GM12872 (cell line): ENCODE results near the gene WNK2.

Experiments used
- TF ChIP-seq, protein P1 (sequence below): IDR thresholded peaks from 3 replicates; pipeline ENCODE4 v1.5.1; 2011; ENCODE audit warnings: low read depth, mild to moderate bottlenecking, low read length, moderate library complexity; ENCODE audit not compliant: insufficient read depth

WNK2 gene

DNA sequence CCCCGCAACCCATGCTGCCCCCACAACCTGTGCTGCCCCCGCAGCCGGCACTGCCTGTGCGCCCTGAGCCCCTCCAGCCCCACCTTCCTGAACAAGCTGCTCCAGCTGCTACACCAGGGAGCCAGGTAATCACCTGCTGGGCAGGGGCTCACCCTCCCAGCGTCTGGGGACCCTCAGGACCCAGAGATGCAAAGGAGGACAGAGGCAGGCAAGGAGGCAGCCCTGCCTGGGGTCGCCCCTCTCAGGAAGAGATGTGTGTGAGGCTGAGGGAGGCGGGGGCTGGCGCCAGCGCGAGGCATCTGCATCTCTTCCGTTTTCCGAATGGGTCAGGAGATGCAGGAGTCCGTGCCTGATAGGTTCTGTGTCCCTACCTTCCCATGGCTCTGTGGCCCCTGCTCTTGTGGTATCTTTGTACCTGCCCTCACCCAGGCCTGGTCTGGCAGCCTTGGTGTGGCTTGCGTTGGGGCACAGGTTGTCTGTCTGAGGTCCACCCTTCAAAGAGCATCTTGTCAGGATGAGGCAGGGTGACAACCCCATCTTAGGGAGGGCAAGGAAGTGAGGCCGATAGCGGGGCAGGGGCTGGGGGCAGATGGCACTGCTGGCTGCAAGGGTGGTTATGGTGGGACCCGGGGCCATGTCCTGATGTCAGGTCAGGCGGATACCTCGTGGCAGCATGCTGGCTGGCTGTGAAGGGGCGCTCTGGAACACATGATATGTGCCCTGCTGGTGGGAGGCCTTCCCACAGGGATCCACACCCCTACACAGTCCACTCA is 75.7 kb downstream of the WNK2 start:
- TF ChIP-seq, protein P1, sequence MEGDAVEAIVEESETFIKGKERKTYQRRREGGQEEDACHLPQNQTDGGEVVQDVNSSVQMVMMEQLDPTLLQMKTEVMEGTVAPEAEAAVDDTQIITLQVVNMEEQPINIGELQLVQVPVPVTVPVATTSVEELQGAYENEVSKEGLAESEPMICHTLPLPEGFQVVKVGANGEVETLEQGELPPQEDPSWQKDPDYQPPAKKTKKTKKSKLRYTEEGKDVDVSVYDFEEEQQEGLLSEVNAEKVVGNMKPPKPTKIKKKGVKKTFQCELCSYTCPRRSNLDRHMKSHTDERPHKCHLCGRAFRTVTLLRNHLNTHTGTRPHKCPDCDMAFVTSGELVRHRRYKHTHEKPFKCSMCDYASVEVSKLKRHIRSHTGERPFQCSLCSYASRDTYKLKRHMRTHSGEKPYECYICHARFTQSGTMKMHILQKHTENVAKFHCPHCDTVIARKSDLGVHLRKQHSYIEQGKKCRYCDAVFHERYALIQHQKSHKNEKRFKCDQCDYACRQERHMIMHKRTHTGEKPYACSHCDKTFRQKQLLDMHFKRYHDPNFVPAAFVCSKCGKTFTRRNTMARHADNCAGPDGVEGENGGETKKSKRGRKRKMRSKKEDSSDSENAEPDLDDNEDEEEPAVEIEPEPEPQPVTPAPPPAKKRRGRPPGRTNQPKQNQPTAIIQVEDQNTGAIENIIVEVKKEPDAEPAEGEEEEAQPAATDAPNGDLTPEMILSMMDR, result no peak

DNA sequence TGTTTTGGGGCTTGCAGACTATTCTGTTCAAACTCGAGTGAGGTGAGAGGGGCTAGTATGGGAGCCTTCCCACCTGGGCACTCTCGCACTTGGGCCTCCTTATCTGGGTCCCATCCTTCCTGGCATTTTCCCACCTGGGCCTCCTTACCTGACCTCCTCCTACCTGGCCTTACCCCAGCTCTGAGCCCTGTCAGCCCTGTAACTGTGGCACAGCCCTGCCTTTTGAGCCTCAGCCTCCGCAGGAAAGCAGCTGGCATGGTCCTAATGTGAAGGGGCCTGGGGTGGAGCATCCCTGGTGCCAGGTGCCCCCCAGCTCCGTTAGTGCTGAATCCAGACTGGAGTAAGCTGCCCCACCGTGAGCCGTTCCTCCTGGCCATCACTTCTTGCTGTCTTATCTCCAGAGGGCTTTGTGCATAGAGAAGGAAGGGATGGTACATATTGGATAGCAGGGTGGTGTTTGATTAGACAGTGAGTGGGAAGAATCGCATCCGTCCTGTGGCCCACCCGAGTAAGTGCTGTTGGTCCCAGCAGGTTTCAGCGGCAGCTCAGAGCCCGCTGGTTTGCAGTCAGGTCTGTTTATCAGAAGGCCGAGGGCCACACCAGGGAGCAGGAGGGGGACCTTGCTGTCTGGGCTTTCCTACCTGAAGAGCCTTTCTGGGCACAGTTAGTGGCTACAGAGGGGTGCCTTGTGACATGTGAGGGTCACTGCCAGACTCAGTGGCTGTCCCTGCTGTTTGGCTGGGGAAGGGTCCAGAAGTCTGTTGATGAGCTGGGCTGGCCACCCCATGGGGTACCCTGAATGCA is 76.5 kb downstream of the WNK2 start:
- TF ChIP-seq, protein P1, result no peak

DNA sequence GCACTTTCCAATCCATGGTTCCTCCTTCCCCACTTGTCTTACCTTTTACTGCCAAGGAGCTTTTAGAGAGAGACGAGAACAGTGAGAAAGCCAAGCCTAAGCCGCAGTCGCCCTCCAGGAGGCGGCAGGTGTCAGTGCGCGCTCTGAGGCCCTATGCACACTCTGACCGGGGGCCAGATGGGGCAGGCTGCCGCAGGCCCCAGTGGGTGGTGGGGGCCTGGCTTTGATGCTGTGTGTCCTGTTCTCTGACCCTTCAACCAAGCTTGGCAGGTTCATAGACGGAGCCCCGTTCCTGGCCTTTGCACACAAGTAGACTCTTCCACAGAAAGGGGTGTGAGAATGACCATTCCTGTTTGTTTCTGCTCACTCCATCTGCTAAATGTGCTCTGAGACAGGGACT is 77.3 kb downstream of the WNK2 start:
- TF ChIP-seq, protein P1, result no peak

DNA sequence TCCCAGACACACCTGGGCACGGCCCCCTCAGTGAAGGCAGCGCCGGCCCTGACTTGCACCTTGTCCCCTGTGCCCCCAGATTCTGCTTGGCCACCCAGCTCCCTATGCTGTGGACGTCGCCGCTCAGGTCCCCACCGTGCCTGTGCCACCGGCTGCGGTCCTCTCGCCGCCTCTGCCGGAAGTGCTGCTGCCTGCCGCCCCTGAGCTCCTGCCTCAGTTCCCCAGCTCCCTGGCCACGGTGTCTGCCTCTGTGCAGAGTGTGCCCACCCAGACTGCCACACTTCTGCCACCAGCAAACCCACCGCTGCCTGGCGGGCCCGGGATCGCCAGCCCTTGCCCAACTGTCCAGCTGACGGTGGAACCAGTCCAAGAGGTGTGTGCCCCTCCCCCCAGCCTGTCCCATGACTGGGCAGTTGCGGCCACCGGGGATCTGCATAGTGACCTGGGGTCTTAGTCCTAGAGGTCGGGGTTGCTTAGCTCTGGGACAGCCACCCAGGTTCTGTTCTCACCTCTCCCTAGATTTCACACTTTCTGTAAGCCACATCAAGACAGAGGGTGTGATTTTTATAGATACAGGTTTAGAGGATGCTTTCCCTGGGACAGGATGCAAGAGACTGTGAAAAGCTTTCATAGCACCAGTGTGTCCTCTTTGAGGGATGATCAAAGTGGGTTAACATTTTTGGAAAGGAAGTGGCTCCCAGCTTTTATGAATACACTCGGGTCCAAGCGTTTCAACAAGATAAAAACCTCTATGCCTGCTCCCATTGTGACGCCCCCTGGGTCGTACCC is 78.0 kb downstream of the WNK2 start:
- TF ChIP-seq, protein P1, result no peak

DNA sequence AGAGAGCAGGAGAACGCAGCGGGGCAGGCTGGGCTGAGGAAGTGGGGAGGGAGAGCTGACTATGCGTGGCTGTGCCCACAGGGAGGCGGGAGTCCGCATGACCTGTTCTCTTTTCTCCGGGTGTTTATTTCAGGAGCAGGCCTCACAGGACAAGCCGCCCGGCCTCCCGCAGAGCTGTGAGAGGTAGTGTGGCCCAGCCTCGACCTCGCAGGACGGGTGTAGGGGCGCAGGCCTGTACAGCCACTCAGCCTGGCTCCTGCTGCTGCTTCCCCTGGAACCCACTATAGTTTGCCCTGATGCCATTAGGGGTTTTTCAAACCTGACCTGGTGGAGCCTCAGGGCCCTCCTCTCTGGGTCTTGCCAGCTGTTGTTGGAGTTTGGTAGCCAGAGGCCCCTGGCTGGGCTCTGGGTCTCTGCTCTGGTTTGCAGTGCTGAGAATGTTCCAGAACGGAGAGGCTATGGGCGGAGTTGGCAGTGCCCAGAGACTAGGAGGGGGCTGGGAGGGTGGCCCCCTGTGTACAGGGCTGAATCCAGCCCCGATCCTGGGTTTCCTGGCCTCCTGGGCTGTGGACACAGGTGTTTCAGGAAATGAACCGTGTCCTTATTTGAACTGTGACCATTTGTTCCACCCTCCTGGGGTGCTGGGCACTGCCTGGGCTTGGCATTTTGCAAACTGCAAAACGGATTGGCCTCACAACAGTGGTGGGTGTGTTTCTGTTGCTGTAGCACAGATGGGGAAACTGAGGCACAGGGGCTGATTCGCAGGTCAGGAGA is 78.8 kb downstream of the WNK2 start:
- TF ChIP-seq, protein P1, result no peak

DNA sequence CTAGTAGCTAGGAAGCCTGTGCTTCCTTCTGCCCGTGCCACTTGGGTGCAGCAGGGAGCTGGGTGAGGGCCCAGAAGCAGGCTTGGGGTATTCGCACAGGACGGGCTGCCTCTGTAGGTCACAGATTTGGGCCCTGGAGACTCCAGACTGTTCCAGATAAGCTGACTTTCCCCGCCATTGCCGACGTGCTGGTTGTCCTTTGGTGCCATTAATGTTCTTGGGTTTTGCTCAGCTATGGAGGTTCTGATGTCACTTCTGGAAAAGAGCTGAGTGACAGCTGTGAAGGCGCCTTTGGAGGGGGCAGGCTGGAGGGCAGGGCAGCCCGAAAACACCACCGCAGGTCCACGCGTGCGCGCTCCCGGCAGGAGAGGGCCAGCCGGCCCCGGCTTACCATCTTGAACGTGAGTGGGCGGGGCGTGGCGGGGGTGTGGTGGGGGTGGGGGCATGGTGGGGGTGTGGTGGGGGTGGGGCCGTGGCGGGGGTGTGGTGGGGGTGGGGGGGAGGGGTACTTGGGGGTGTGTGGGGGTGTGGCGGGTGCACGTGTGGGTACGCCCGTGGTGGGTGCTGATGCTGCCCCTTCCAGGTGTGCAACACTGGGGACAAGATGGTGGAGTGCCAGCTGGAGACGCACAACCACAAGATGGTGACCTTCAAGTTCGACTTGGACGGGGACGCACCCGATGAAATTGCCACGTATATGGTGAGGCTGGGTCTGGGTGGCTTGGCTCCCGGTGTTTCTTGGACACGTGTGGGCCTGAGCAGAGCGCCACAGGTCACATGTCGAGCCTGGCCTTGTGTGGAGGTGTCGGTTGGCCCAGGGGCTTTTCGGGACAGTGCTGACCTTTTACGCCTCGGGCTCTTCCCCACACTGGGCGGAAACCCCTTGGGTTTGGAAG is 79.6 kb downstream of the WNK2 start:
- TF ChIP-seq, protein P1, result no peak
